ENCODE results near the gene EIF2B1. TPM values are rescaled to one million over a fixed set of nuclear protein-coding genes. Genes with fewer than 3 reads are reported as not detected.

Gene EIF2B1
- total RNA-seq, 2 donors from 2014 or later, result 42.0 to 45.8 TPM

- Histone ChIP-seq H3K9ac (ENCODE audit: extremely low read depth, low read length, poor library complexity, severe bottlenecking) (no peak overlapping the region), H3K27me3 (ENCODE audit: control insufficient read depth, insufficient read depth, low read length, poor library complexity, severe bottlenecking) (no peaks in the 10 kb centered on the region), H3K4me1 (ENCODE audit: control insufficient read depth, insufficient read depth, low read length) (no peaks in the 10 kb centered on the region), H3K27ac (ENCODE audit: low read depth, low read length) (no peak overlapping the region), H3K36me3 (ENCODE audit: control insufficient read depth, insufficient read depth, low read length) (peaks cover 81% of the 10 kb centered on the region), H3K9me3 (ENCODE audit: control insufficient read depth, low read length) (no peaks in the 10 kb centered on the region), H3K4me3 (ENCODE audit: low read length) (no peak overlapping the region)
- Mint-ChIP-seq H3K27me3 (ENCODE audit: insufficient read depth) (no peaks in the 10 kb centered on the region), H3K4me1 (no peaks in the 10 kb centered on the region), H3K4me3 (no peak overlapping the region), H3K9me3 (no peaks in the 10 kb centered on the region), H3K36me3 (ENCODE audit: low read depth) (peaks cover 40% of the 10 kb centered on the region), H3K27ac (no peak overlapping the region)
- no peak for DNase-seq
- TF ChIP-seq CTCF (conservative IDR thresholded peaks at IDR 0.05), result no peak
- 81 to 94% methylated on average over 2 to 4 of the region's 4 CpGs for WGBS, 2 experiments (ENCODE audit: insufficient coverage in 1 of 2, insufficient read length in 1 of 2)
These were observed 20.7 kb upstream of the EIF2B1 start for GRCh38 chr12:123654129-123654701.

- H3K4me1 Mint-ChIP-seq, result no peaks in the 10 kb centered on the region
- no peaks in the 10 kb centered on the region for H3K27me3 Mint-ChIP-seq (ENCODE audit: insufficient read depth)
- no peak overlapping the region for H3K27ac Mint-ChIP-seq
- no peak overlapping the region for H3K9ac ChIP-seq (ENCODE audit: extremely low read depth, low read length, poor library complexity, severe bottlenecking)
- no peak for DNase-seq
- no peak overlapping the region for H3K4me3 Mint-ChIP-seq
- whole genome bisulfite sequencing, 2 experiments (ENCODE audit: insufficient coverage in 1 of 2, insufficient read length in 1 of 2), result 93 to 100% methylated on average over 5 of the region's 5 CpGs
- H3K9me3 ChIP-seq (ENCODE audit: control insufficient read depth, low read length), result no peaks in the 10 kb centered on the region
- no peak overlapping the region for H3K27ac ChIP-seq (ENCODE audit: low read depth, low read length)
- H3K9me3 Mint-ChIP-seq, result no peaks in the 10 kb centered on the region
- no peak overlapping the region for H3K4me3 ChIP-seq (ENCODE audit: low read length)
- no peaks in the 10 kb centered on the region for H3K4me1 ChIP-seq (ENCODE audit: control insufficient read depth, insufficient read depth, low read length)
- H3K36me3 ChIP-seq (ENCODE audit: control insufficient read depth, insufficient read depth, low read length), result peaks cover 78% of the 10 kb centered on the region
- peaks cover 51% of the 10 kb centered on the region for H3K36me3 Mint-ChIP-seq (ENCODE audit: low read depth)
- no peaks in the 10 kb centered on the region for H3K27me3 ChIP-seq (ENCODE audit: control insufficient read depth, insufficient read depth, low read length, poor library complexity, severe bottlenecking)
- no peak for TF ChIP-seq CTCF (conservative IDR thresholded peaks at IDR 0.05)
These were observed 14.9 kb upstream of the EIF2B1 start for GRCh38 chr12:123648401-123648800.

- no peak overlapping the region for H3K9ac ChIP-seq (ENCODE audit: extremely low read depth, low read length, poor library complexity, severe bottlenecking)
- DNase-seq, result no peak
- H3K9me3 ChIP-seq (ENCODE audit: control insufficient read depth, low read length), result no peaks in the 10 kb centered on the region
- WGBS, 2 experiments (ENCODE audit: insufficient coverage in 1 of 2, insufficient read length in 1 of 2), result 92 to 97% methylated on average over 5 of the region's 5 CpGs
- no peak overlapping the region for H3K27ac ChIP-seq (ENCODE audit: low read depth, low read length)
- no peak for TF ChIP-seq CTCF (conservative IDR thresholded peaks at IDR 0.05)
- no peaks in the 10 kb centered on the region for H3K4me1 ChIP-seq (ENCODE audit: control insufficient read depth, insufficient read depth, low read length)
- Mint-ChIP-seq H3K27ac (no peak overlapping the region), H3K9me3 (no peaks in the 10 kb centered on the region), H3K27me3 (ENCODE audit: insufficient read depth) (no peaks in the 10 kb centered on the region), H3K4me1 (no peaks in the 10 kb centered on the region), H3K4me3 (no peak overlapping the region), H3K36me3 (ENCODE audit: low read depth) (peaks cover 49% of the 10 kb centered on the region)
- no peak overlapping the region for H3K4me3 ChIP-seq (ENCODE audit: low read length)
- H3K36me3 ChIP-seq (ENCODE audit: control insufficient read depth, insufficient read depth, low read length), result peaks cover 70% of the 10 kb centered on the region
- no peaks in the 10 kb centered on the region for H3K27me3 ChIP-seq (ENCODE audit: control insufficient read depth, insufficient read depth, low read length, poor library complexity, severe bottlenecking)
These were observed 12.4 kb upstream of the EIF2B1 start for GRCh38 chr12:123645878-123646277.
